Measurements from ENCODE around the gene ZCCHC7.
"Not testable (repeated sequence)": the region's sequence is repeated elsewhere in the genome, so short reads cannot be mapped to it uniquely, and the experiment has no call there.

- not testable (repeated sequence) for TF ChIP-seq CTCF, POLR2A (IDR thresholded peaks at IDR 0.05)
Observed at GRCh38 chr9:37203456-37203855, 83.1 kb downstream of the ZCCHC7 start.
